AG10803 (cell line): Measurements from ENCODE around the gene MDK.

Source experiments
- DNase-seq: peaks from one replicate; pipeline ENCODE4 v3.0.0; 2010; ENCODE audit warnings: low read depth
- H3K4me3 ChIP-seq: 2 replicates; pipeline ENCODE4 v1.5.1; 2011; ENCODE audit warnings: mild to moderate bottlenecking, low read length, control low read depth
- TF ChIP-seq, protein P1 (sequence below): conservative IDR thresholded peaks from 2 replicates; pipeline ENCODE4 v1.5.1; 2011; ENCODE audit warnings: mild to moderate bottlenecking, low read length, control low read depth, inconsistent platforms

Gene MDK

DNA sequence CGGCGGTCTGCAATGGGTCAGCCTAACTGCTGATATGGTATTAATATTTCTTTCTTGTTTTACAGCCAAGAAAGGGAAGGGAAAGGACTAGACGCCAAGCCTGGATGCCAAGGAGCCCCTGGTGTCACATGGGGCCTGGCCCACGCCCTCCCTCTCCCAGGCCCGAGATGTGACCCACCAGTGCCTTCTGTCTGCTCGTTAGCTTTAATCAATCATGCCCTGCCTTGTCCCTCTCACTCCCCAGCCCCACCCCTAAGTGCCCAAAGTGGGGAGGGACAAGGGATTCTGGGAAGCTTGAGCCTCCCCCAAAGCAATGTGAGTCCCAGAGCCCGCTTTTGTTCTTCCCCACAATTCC, 1.9 kb downstream of the MDK start:
- H3K4me3 ChIP-seq, result no peak overlapping the region
- no peak for DNase-seq
- TF ChIP-seq, protein P1, sequence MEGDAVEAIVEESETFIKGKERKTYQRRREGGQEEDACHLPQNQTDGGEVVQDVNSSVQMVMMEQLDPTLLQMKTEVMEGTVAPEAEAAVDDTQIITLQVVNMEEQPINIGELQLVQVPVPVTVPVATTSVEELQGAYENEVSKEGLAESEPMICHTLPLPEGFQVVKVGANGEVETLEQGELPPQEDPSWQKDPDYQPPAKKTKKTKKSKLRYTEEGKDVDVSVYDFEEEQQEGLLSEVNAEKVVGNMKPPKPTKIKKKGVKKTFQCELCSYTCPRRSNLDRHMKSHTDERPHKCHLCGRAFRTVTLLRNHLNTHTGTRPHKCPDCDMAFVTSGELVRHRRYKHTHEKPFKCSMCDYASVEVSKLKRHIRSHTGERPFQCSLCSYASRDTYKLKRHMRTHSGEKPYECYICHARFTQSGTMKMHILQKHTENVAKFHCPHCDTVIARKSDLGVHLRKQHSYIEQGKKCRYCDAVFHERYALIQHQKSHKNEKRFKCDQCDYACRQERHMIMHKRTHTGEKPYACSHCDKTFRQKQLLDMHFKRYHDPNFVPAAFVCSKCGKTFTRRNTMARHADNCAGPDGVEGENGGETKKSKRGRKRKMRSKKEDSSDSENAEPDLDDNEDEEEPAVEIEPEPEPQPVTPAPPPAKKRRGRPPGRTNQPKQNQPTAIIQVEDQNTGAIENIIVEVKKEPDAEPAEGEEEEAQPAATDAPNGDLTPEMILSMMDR, result no peak

DNA sequence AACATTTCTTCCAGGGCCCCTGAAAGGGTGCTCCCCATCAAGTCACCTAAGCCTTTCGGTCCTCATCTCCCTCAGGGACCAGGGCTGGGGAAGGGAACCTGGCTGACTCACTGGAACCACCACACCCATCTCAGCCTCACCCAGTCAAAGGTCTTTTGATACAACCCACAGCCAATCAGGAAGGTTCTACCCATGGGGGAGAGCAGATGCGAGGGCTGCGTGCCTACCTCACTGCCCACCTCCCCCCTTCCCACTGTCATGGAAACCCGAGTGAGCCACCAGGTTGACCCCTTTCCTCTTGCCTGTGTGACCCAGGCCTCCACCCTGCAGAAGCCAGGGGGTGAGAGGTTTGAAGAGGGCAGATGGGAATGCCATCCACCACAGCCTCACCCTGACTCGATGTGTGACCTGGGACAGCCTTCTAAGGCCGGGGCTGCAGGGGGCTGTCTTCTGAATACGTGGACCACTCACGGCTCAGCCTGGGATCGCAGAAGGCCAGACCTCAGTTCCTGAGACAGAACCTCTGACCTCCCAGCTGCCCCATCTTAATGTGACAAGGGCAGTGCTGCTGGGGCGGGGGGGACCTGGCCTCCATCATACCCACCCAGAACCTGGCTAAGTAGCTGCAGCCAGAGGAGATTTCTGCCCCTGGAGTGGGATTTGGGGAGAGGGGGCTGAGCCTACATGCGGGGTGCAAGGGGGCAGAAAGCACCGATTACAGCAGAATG, 2.7 kb downstream of the MDK start:
- no peak overlapping the region for H3K4me3 ChIP-seq
- no peak for DNase-seq
- TF ChIP-seq, protein P1, result no peak

DNA sequence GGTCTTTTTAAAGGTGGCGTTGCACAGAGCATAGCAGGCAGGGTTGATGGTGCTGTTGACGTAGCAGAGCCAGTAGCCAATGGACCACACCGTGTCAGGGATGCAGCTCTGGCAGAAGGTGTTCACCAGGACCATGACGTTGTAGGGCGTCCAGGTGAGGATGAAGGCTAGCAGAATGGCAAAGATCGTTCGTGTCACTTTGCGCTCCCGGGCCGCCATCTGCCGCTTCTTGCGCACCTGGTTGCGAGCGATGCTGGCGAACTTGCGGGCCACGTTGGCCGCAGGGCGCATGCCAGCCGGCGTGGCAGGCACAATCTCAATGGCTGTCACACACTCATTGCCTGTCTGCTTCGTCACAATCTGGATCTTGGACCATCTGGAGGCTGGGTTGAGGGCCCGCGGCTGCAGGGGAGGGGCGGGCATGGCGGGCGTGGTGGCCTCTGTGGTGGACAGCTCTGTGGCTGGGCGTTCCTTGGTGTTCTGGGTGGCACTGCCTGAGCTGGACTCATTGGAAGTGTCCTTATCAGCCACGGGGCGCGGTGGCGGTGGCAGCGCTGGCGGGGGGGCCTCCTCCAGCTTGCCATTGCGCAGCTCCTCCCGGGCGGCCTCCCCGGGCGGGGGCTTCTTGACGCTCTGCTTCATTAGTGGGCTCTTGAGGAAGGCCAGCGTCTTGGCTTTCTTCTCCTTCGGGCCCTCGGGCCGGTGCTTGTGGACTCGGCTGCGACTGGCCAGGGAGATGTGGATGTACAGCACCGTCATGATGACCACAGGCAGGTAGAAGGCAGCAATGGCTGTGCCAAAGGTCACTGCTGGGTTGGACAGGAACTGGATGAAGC, 3.9 kb downstream of the MDK start:
- TF ChIP-seq, protein P1, result no peak
- H3K4me3 ChIP-seq, result no peak overlapping the region
- no peak for DNase-seq

DNA sequence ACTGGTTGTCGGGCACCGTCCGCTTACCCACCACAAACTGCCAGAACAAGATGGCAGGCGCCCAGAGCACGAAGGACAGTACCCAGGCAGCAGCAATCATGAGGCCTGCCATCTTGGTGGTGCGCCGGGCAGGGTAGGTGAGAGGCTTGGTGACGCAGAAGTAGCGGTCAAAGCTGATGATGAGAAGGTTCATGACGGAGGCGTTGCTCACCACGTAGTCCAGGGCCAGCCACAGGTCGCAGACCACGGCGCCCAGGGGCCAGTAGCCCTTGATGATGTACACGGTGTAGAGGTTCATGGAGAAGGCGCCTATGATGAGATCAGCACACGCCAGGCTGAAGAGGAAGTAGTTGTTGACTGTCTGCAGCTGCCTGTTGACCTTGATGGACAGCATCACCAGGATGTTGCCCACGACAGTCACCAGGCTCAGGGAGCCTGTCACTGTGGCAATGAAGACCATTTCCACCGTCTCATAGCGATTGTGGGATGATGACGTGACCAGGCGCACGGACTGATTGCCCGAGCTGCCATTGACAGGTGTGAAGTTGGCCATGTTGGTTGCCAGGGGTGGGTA, 4.6 kb downstream of the MDK start:
- H3K4me3 ChIP-seq, result no peak overlapping the region
- TF ChIP-seq, protein P1, result no peak
- no peak for DNase-seq

DNA sequence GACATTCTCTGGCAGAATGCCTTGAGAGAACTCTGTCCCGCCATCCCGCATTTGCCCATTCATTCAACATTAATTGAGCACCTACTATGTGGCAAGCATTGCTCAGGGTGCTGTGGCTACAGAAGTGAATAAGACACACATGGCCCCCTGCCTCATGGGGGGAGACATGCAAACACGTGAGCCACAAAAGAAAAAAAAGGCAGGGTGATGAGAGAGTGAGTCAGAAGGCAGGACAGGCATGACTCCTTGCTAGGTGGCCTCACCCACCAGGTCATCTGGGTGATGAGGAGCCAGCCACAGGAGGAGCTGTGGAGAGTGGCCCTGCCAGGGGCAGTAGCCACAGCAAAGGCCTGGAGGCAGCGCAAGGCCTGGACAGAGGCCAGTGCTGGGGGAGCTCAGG, 5.2 kb downstream of the MDK start:
- no peak for DNase-seq

DNA sequence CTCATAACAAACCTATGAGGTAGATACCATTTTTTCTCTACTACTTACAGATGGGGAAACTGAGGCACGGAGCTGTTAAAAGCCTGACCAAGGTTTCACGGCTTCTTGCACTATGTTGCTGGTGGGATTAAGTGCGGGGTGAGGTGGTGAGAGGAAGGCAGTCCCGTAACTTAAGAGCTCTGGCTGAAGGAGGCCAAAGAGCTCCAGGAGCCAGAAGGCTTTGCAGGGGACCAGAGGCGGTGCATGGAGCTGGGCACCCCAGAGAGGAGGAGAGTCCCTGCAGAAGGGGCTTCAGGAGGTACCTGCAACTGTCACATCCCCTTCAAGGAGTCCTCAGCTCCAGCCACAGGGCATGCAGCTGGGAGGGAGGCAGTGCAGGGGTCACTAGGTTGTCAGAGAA, 6.0 kb downstream of the MDK start:
- H3K4me3 ChIP-seq, result no peak overlapping the region
- DNase-seq, result no peak
- TF ChIP-seq, protein P1, result no peak

More for the DNA sequence above, 5.2 kb downstream of the MDK start:
- no peak overlapping the region for H3K4me3 ChIP-seq
- TF ChIP-seq, protein P1, result no peak
